GM12878 (cell line): ENCODE measurements around the gene WNK1. TPM values are rescaled to one million over a fixed set of nuclear protein-coding genes. Genes with fewer than 3 reads are reported as not detected.

ENCODE experiments used
- ATAC-seq: fragments of 200-7000 bp; cut with Tn5 transposase; 3 replicates; pipeline ENCODE4 v1.9.1; 2020; ENCODE audit warnings: mild to moderate bottlenecking, moderate library complexity
- BruUV-seq: library from RNA; stranded (reverse); fragments of 400-500 nt; replicated peaks from 2 replicates; lab custom pipeline; 2021; lab: Mats Ljungman, UMichigan
- CTCF ChIA-PET: fragments of 300-600 bp; sonication (Branson Sonifier 250); formaldehyde crosslinking; extraction: SDS; loops from one replicate; lab custom pipeline; 2021; ENCODE audit warnings: inconsistent platforms; lab: Yijun Ruan, JAX
- POLR2A ChIA-PET: fragments of 350-600 bp; formaldehyde crosslinking; extraction: SDS; loops from one replicate; lab custom pipeline; 2021; ENCODE audit warnings: inconsistent platforms; lab: Charles Lee
- RAD21 ChIA-PET: fragments of 300-600 bp; sonication (Branson Sonifier 250); formaldehyde crosslinking; loops from one replicate; lab custom pipeline; 2023; ENCODE audit warnings: antibody characterized with exemption; ENCODE audit not compliant: unreplicated experiment; lab: Charles Lee
- SMC1A ChIA-PET: fragments of 300-600 bp; sonication (Branson Sonifier 250); formaldehyde crosslinking; loops from one replicate; lab custom pipeline; 2023; ENCODE audit not compliant: unreplicated experiment, uncharacterized antibody; lab: Charles Lee
- DNase-seq: peaks from one replicate; pipeline ENCODE4 v3.0.0-alpha.2; 2011; ENCODE audit warnings: low read depth, low spot score
- FAIRE-seq: peaks from 3 replicates; lab custom pipeline; 2011; peaks lifted over from hg19 to GRCh38; lab: Jason Lieb, UNC
- H2AFZ ChIP-seq: 2 replicates; pipeline ENCODE4 v1.6.0; 2011; ENCODE audit warnings: low read depth, low read length, control low read depth; ENCODE audit not compliant: control insufficient read depth
- H3K27ac ChIP-seq: 2 replicates; pipeline ENCODE4 v1.5.1; 2011; ENCODE audit warnings: control low read depth; ENCODE audit not compliant: control insufficient read depth, insufficient read depth
- H3K27me3 ChIP-seq, 2 experiments: replicated peaks in 1 of 2; 2 replicates each; pipeline versions ENCODE4 v1.6.0 to v1.6.1; 2011; ENCODE audit warnings: low read length in 1 of 2; ENCODE audit not compliant: control insufficient read depth in 2 of 2, insufficient read depth in 2 of 2
- H3K36me3 ChIP-seq, 2 experiments: 2 replicates each; pipeline ENCODE4 v1.5.1; 2011; ENCODE audit warnings: low read length in 1 of 2; ENCODE audit not compliant: control insufficient read depth in 2 of 2, insufficient read depth in 2 of 2
- H3K4me1 ChIP-seq: 2 replicates; pipeline ENCODE4 v1.6.1; 2011; ENCODE audit warnings: mild to moderate bottlenecking, low read length, moderate library complexity, mixed read lengths; ENCODE audit not compliant: control insufficient read depth, insufficient read depth
- H3K4me2 ChIP-seq: 2 replicates; pipeline ENCODE4 v1.6.0; 2011; ENCODE audit warnings: control low read depth; ENCODE audit not compliant: control insufficient read depth, insufficient read depth
- H3K4me3 ChIP-seq: fragments of 200-600 bp; sonication (generic); 2 replicates; pipeline ENCODE4 v1.5.1; 2016
- H3K79me2 ChIP-seq: 2 replicates; pipeline ENCODE4 v1.6.0; 2011; ENCODE audit warnings: low read length; ENCODE audit not compliant: control insufficient read depth, insufficient read depth
- H3K9ac ChIP-seq: 2 replicates; pipeline ENCODE4 v1.8.0; 2011; ENCODE audit warnings: low read length, control low read depth, mixed read lengths; ENCODE audit not compliant: control insufficient read depth, insufficient read depth
- H3K9me3 ChIP-seq: replicated peaks from 3 replicates; pipeline ENCODE4 v1.5.1; 2011; ENCODE audit warnings: mild to moderate bottlenecking, low read length; ENCODE audit not compliant: control insufficient read depth, insufficient read depth
- H4K20me1 ChIP-seq: 2 replicates; pipeline ENCODE4 v1.6.0; 2011; ENCODE audit not compliant: control insufficient read depth, insufficient read depth
- ATF7 ChIP-seq: fragments of 450-650 bp; IDR thresholded peaks from 2 replicates; pipeline ENCODE4 v1.6.1; 2016; ENCODE audit warnings: low read depth, mild to moderate bottlenecking
- CEBPZ ChIP-seq: fragments of 150-350 bp; IDR thresholded peaks from 2 replicates; pipeline ENCODE4 v1.6.1; 2016; ENCODE audit warnings: low read depth, low read length
- CREB1 ChIP-seq: IDR thresholded peaks from 2 replicates; pipeline ENCODE4 v1.6.1; 2012; ENCODE audit warnings: low read depth, mild to moderate bottlenecking, inconsistent platforms
- DPF2 ChIP-seq: fragments of 450-650 bp; IDR thresholded peaks from 2 replicates; pipeline ENCODE4 v1.6.1; 2017; ENCODE audit warnings: mild to moderate bottlenecking
- FOXM1 ChIP-seq: IDR thresholded peaks from 2 replicates; pipeline ENCODE4 v1.6.1; 2012; ENCODE audit warnings: low read depth, mild to moderate bottlenecking, inconsistent platforms, low read length, moderate library complexity
- GATAD2B ChIP-seq: fragments of 450-650 bp; conservative IDR thresholded peaks from 2 replicates; pipeline ENCODE4 v1.6.1; 2017; ENCODE audit warnings: low read depth, mild to moderate bottlenecking, moderate library complexity
- NFXL1 ChIP-seq: fragments of 450-650 bp; IDR thresholded peaks from 2 replicates; pipeline ENCODE4 v1.6.1; 2017; ENCODE audit warnings: antibody characterized with exemption, mild to moderate bottlenecking, borderline replicate concordance
- POLR2AphosphoS2 ChIP-seq: IDR thresholded peaks from 2 replicates; pipeline ENCODE4 v1.6.1; 2011; ENCODE audit warnings: low read depth, mild to moderate bottlenecking, low read length, improper control_type of control experiment, moderate library complexity
- RELB ChIP-seq: fragments of 450-650 bp; IDR thresholded peaks from 2 replicates; pipeline ENCODE4 v1.6.1; 2017; ENCODE audit warnings: low read depth, mild to moderate bottlenecking, moderate library complexity
- REST ChIP-seq: IDR thresholded peaks from 2 replicates; pipeline ENCODE4 v1.6.1; 2012; ENCODE audit warnings: mild to moderate bottlenecking, low read depth, low read length
- ZBTB4 ChIP-seq: fragments of 450-650 bp; formaldehyde crosslinking; IDR thresholded peaks from 2 replicates; pipeline ENCODE4 v1.4.0; 2022; ENCODE audit warnings: mild to moderate bottlenecking, moderate library complexity
- ZNF622 ChIP-seq: fragments of 450-650 bp; IDR thresholded peaks from 2 replicates; pipeline ENCODE4 v1.6.1; 2017; ENCODE audit warnings: mild to moderate bottlenecking, inconsistent platforms
- WGBS: methylation state at CpG from one replicate; pipeline ENCODE4 v1.1.6; 2016; ENCODE audit warnings: low lambda C conversion rate; ENCODE audit not compliant: insufficient replicate concordance, insufficient coverage; ENCODE audit errors: missing lambda C conversion rate; 5-methylcytosine and 5-hydroxymethylcytosine counted together
- in situ Hi-C: fragments of 300-500 bp; cut with MboI; formaldehyde crosslinking; loops from 9 replicates; pipeline ENCODE4 v1.14.3; 2018; ENCODE audit warnings: mixed read lengths
- intact Hi-C: fragments of 100-400 bp; cut with micrococcal nuclease; formaldehyde crosslinking; loops from one replicate; pipeline ENCODE4 v1.14.2; 2022; ENCODE audit not compliant: unreplicated experiment
- polyA plus RNA-seq, 11 experiments: library from polyadenylated mRNA; depleted of rRNA in 4 of 11; unstranded in 6 of 11; stranded (reverse) in 5 of 11; fragments of >200 nt; fragmentation: Nextera tagmentation in 4 of 11; fragmentation: Illumina TruSeq in 1 of 11; extraction: Ambion mirVana in 4 of 11; extraction: Trizol in 1 of 11; gene quantifications; 1 replicate in 1 of 11; 2 replicates in 10 of 11; pipeline versions ENCODE4 v1.2.1 to v1.2.3, GENCODE V29; 2011 to 2016; ENCODE audit warnings: inconsistent platforms in 2 of 11, missing spikeins in 2 of 11, low read depth in 1 of 11
- total RNA-seq, 4 experiments: library from RNA; depleted of rRNA in 3 of 4; stranded (reverse); fragments of >200 nt in 3 of 4; fragmentation: Illumina TruSeq in 1 of 4; extraction: Trizol in 1 of 4; gene quantifications; 2 replicates each; pipeline versions ENCODE4 v1.2.1 to v1.2.3, GENCODE V29; 2013 to 2021

Gene WNK1
- total and polyA plus RNA-seq, 10 of the 15 experiments (the other 5 are each of a cell fraction or from before 2014, with no cell fraction given), result 9.6 to 151 (median 86.6) TPM

GRCh38 chr12:896031-896430 lies 143.7 kb downstream of the WNK1 start:
- H4K20me1 ChIP-seq, result no peaks in the 10 kb centered on the region
- BruUV-seq, result no TSS peak
- FAIRE-seq, result no peak
- 89% methylated on average over 4 of the region's 4 CpGs for whole genome bisulfite sequencing
- ChIA-PET RAD21 (no interaction called here), SMC1A (interaction anchor here (0.7 to 1.7 kb wide), 2 partner anchors 13 to 197 kb away, joined by 3 to 4 read pairs; no protein-coding TSS in a partner anchor), CTCF (interaction anchor here (1.8 kb wide), 1 partner anchor 320 kb away, joined by 4 read pairs; no protein-coding TSS in a partner anchor), POLR2A (interaction anchor here (0.8 kb wide), 1 partner anchor 35 kb away, joined by 4 read pairs; no protein-coding TSS in a partner anchor)
- in situ Hi-C loops (no loop called here), intact Hi-C loops (no loop called here)
- no peaks in the 10 kb centered on the region for H3K79me2 ChIP-seq
- H3K4me3 ChIP-seq, result no peak overlapping the region
- H3K36me3 ChIP-seq, result peaks cover 2 to 58% of the 10 kb centered on the region in 2 experiments; a peak in 3 of 4 replicates
- H3K4me1 ChIP-seq, result no peaks in the 10 kb centered on the region
- H2AFZ ChIP-seq, result no peak overlapping the region
- no peak overlapping the region for H3K4me2 ChIP-seq
- ATAC-seq, result no peak
- H3K27ac ChIP-seq, result no peak overlapping the region
- H3K9ac ChIP-seq, result no peak overlapping the region
- DNase-seq, result no peak
- no peaks in the 10 kb centered on the region for H3K9me3 ChIP-seq
- no peaks in the 10 kb centered on the region for H3K27me3 ChIP-seq
- no peak for TF ChIP-seq GATAD2B
- TF ChIP-seq CEBPZ, result no peak
- TF ChIP-seq ZNF622, result no peak
- TF ChIP-seq ZBTB4 (CRISPR knock-in tag), result no peak
- TF ChIP-seq CREB1, result no peak
- no peak for TF ChIP-seq ATF7
- no peak for TF ChIP-seq POLR2AphosphoS2
- TF ChIP-seq NFXL1, result no peak
- TF ChIP-seq FOXM1, result no peak
- no peak for TF ChIP-seq DPF2
- TF ChIP-seq REST, result no peak
- no peak for TF ChIP-seq RELB
